Measurements from ENCODE around the gene SLCO4A1. TPM values are rescaled to one million over a fixed set of nuclear protein-coding genes. Genes with fewer than 3 reads are reported as not detected.

Gene SLCO4A1
- total and polyA plus RNA-seq, 9 of the 15 experiments (the other 6 are each of a cell fraction or from before 2014, with no cell fraction given), result 1.6 to 21.9 (median 12.8) TPM

- TF ChIP-seq JUND (IDR thresholded peaks at IDR 0.05; ENCODE audit: borderline replicate concordance, low read depth, low read length) (peak; percentile 84), JUND (tag; IDR thresholded peaks at IDR 0.05; ENCODE audit: borderline replicate concordance, low read depth, low read length) (peak; percentile 82; the same call in 2 of the 3 replicates), POLR2G (IDR thresholded peaks at IDR 0.05; ENCODE audit: low read depth, low read length) (peak; percentile 71; the same call in 1 of the 2 replicates), L3MBTL2 (IDR thresholded peaks at IDR 0.05) (peak; percentile 32; the same call in 1 of the 2 replicates), RBFOX2 (IDR thresholded peaks at IDR 0.05; ENCODE audit: low read depth, low read length) (peak; percentile 77), GTF2F1 (IDR thresholded peaks at IDR 0.05; ENCODE audit: low read depth, low read length) (peak; percentile 54; the same call in 1 of the 2 replicates), POLR2A (conservative IDR thresholded peaks at IDR 0.05) (peak; percentile 88), JUN (IDR thresholded peaks at IDR 0.05; ENCODE audit: borderline replicate concordance, low read depth, low read length) (peak; percentile 83), JUN (CRISPR knock-in tag; IDR thresholded peaks at IDR 0.05; ENCODE audit: borderline replicate concordance) (0 out of 2 replicates have a peak, but pooled peaks have one; percentile 27), ZNF583 (CRISPR knock-in tag; IDR thresholded peaks at IDR 0.05) (no peak), MTA3 (IDR thresholded peaks at IDR 0.05; ENCODE audit: borderline replicate concordance) (peak; percentile 70), ARNT (IDR thresholded peaks at IDR 0.05) (peak; percentile 42 to 43; a peak in 1 of 4 replicates), KLF13 (tag; IDR thresholded peaks at IDR 0.05; ENCODE audit: borderline replicate concordance, low read depth) (peak; percentile 63; the same call in 1 of the 2 replicates), PRMT5 (CRISPR knock-in tag; IDR thresholded peaks at IDR 0.05) (no peak), CTBP1 (IDR thresholded peaks at IDR 0.05; ENCODE audit: borderline replicate concordance) (peak; percentile 77; the same call in 1 of the 2 replicates), YY1 (IDR thresholded peaks at IDR 0.05; ENCODE audit: borderline replicate concordance in 1 of 3, control insufficient read depth in 1 of 3, extremely low read depth in 1 of 3, insufficient read depth in 3 of 3, insufficient read length in 1 of 3, insufficient replicate concordance in 2 of 3, low read depth in 1 of 3, low read length in 2 of 3) (peak in 2 of 3 experiments; percentile 58 to 81), GABPA (tag; conservative IDR thresholded peaks at IDR 0.05; ENCODE audit: low read depth) (peak; percentile 51; the same call in 1 of the 2 replicates), PHB2 (IDR thresholded peaks at IDR 0.05; ENCODE audit: low read depth) (no peak), TEAD4 (IDR thresholded peaks at IDR 0.05; ENCODE audit: low read length) (peak; percentile 39; the same call in 1 of the 2 replicates), TEAD4 (CRISPR knock-in tag; IDR thresholded peaks at IDR 0.05; ENCODE audit: borderline replicate concordance) (no peak), SRF (CRISPR knock-in tag; IDR thresholded peaks at IDR 0.05) (peak in 1 of 2 experiments; percentile 46; a peak in 1 of 4 replicates), POLR2B (IDR thresholded peaks at IDR 0.05; ENCODE audit: low read depth, partially characterized antibody) (peak; percentile 85), PHTF2 (CRISPR knock-in tag; IDR thresholded peaks at IDR 0.05) (no peak), TEAD1 (CRISPR knock-in tag; IDR thresholded peaks at IDR 0.05) (peak in 1 of 2 experiments; percentile 69; a peak in 1 of 4 replicates), ZFX (CRISPR knock-in tag; IDR thresholded peaks at IDR 0.05) (peak; percentile 50; the same call in 1 of the 2 replicates), HDAC3 (IDR thresholded peaks at IDR 0.05; ENCODE audit: borderline replicate concordance, partially characterized antibody) (no peak), TFAP4 (CRISPR knock-in tag; IDR thresholded peaks at IDR 0.05; ENCODE audit: borderline replicate concordance) (peak; percentile 52; the same call in 1 of the 2 replicates)
- TF ChIP-seq, protein P1, sequence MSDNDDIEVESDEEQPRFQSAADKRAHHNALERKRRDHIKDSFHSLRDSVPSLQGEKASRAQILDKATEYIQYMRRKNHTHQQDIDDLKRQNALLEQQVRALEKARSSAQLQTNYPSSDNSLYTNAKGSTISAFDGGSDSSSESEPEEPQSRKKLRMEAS (CRISPR knock-in tag; IDR thresholded peaks at IDR 0.05), result peak; percentile 62; the same call in 1 of the 2 replicates
Observed at GRCh38 chr20:62623488-62624324, 18.6 kb upstream of the SLCO4A1 start (continued).

Measured in K562 (cell line).